HG02885 (cell line): ENCODE measurements around the gene TMEM38A.
"Not testable (repeated sequence)": the region's sequence is repeated elsewhere in the genome, so short reads cannot be mapped to it uniquely, and the experiment has no call there.

Experiments
- ATAC-seq: cut with Tn5 transposase; IDR thresholded peaks from one replicate; pipeline ENCODE4 v1.9.1; 2021; ENCODE audit warnings: mild to moderate bottlenecking; ENCODE audit not compliant: unreplicated experiment, poor library complexity

The TMEM38A gene

DNA sequence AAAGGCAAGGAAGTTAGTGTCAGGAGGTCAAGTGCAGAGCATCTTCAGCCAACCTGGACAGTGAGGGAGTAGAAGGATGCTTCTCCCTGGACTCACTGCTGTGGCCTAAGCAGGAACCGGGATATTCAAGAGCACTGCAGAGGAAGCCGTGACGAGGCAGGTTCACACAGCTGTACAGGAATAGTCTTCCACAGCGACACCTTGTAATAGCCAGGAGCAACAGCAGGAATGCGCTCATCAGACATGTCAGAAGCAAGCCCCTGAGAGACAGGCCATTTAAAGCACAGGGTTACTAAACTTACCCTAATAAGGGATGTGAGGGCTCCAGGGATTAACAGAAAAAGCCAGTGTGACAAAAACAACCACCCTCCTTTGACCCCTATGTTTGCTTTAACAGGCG is 29.5 kb upstream of the TMEM38A start:
- no peak for ATAC-seq

- no peak for ATAC-seq
Observed at GRCh38 chr19:16637535-16637934, 23.4 kb upstream of the TMEM38A start.

GRCh38 chr19:16638666-16639065 is 22.3 kb upstream of the TMEM38A start:
- ATAC-seq = no peak

DNA sequence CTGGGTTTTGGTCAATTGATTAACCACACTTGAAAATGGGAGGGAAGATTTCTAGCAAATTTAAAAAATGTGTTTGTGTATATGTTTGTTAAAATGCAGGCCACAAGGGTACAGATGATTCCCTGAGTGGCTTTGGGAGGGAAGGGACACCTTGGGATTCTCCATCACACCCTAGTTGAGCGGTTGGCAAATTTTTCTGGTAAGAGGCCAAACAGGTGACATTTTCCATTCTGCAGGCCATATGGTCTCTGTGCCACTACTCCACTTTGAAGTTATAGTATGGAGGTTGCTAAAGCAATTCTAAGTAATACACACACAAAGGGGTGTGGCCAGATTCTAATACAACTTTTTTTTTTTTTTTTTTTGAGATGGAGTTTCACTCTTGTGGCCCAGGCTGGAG is 20.0 kb upstream of the TMEM38A start:
- ATAC-seq = no peak

- ATAC-seq = no peak
Observed at GRCh38 chr19:16641695-16642094, 19.2 kb upstream of the TMEM38A start.

GRCh38 chr19:16645140-16645539 is 15.8 kb upstream of the TMEM38A start:
- no peak for ATAC-seq

GRCh38 chr19:16649734-16650133 is 11.2 kb upstream of the TMEM38A start:
- no peak for ATAC-seq

DNA sequence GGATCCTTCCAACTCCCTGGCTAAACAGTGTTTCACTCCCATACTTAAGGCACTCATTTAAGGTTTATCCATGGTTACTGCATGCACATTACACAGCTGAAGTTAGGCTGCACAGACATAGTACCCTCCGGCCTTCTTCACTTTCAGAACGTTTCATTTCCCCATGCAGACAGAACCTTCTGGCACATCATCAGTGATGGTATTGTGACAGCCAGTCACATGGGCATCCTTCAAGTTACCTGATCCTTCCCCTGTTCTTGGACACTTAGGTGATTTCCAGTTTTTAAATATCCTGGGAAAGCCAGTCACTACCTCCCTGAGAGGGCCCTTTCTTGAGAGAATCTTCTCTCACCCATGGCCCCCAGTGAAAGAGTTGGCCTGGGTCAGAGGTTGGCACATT is 10.1 kb upstream of the TMEM38A start:
- no peak for ATAC-seq

DNA sequence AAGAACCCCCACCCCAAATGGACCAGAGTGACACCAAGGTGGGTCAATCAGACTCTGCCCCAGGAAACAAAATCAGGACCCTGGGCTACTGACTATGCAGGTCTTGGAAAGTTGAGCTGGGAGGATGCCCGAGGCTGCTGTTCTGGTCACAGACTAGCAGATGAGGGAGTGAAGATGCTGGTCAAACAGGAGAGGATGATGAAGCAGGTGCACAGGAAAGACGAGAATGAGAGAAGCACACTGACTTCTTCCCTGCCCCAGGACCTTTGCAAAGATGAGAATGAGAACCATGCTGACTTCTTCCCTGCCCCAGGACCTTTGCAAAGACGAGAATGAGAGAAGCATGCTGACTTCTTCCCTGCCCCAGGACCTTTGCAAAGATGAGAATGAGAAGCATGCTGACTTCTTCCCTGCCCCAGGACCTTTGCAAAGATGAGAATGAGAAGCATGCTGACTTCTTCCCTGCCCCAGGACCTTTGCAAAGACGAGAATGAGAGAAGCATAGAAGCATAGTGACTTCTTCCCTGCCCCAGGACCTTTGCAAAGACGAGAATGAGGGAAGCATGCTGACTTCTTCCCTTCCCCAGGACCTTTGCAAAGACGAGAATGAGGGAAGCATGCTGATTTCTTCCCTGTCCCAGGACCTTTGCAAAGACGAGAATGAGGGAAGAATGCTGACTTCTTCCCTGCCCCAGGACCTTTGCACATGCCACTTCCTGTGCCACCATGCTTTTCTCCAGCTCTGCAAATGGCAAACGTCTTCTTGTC is 9.3 kb upstream of the TMEM38A start:
- ATAC-seq = not testable (repeated sequence)

DNA sequence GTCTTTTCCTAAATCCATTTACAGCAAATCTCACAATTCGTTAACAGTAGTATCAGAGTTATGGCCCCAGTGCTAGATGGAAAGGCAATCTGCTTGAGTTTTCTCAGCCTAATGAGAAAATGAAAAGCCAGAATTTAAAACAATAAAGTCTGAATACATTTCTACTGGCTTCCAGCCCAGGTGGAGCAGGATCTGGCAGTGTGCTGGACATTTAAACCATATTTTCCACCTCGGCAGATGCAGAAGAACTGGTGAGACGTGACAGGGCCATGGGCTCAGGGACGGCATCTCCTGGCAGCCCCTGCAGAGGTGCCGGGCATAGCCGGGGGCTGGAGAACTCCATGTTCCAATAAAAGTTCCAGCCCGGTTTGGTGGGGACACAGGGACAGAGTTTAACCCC is 8.1 kb upstream of the TMEM38A start:
- ATAC-seq = no peak

DNA sequence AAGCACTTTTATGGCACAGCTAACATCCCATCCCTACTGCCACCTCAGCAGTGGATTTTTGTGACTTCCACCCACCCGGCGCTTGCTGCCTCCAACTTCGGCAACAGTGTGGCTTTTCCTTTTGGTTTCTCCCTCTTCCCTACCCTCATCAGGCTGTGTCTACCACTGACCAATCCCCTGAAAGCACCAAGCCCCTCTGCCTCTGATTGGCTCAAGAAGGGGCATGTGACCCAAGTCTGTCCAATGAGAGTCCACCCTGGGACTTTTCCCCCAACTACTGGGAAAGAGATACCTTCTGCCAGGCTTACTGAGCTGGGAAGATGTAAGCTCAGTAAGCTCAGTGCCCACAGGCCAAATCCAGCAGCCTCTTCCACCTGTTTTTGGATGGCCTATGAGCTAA is 6.8 kb upstream of the TMEM38A start:
- no peak for ATAC-seq

- no peak for ATAC-seq
Observed at GRCh38 chr19:16654627-16655026, 6.3 kb upstream of the TMEM38A start.

- no peak for ATAC-seq
Observed at GRCh38 chr19:16655727-16656126, 5.2 kb upstream of the TMEM38A start.

DNA sequence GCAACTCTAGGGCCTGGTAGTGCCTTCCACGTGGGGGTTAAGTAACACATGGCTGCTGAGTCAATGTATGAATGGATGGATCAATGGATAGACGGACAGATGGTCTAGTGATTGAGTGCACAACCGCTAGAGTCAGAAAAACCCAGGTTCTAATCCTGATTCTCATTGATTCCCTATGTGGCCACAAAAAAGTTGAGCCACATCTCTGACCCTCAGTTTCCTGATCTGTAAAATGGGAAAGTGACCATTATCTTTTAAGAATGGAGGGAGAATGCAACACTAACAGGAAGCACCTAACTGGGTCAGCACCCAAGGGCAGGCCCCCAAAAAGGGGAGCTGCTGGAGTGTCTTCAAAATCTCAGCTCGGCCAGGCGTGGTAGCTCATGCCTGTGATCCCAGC is 3.6 kb upstream of the TMEM38A start:
- ATAC-seq = no peak

GRCh38 chr19:16659464-16659831 is 1.5 kb upstream of the TMEM38A start:
- ATAC-seq = no peak

DNA sequence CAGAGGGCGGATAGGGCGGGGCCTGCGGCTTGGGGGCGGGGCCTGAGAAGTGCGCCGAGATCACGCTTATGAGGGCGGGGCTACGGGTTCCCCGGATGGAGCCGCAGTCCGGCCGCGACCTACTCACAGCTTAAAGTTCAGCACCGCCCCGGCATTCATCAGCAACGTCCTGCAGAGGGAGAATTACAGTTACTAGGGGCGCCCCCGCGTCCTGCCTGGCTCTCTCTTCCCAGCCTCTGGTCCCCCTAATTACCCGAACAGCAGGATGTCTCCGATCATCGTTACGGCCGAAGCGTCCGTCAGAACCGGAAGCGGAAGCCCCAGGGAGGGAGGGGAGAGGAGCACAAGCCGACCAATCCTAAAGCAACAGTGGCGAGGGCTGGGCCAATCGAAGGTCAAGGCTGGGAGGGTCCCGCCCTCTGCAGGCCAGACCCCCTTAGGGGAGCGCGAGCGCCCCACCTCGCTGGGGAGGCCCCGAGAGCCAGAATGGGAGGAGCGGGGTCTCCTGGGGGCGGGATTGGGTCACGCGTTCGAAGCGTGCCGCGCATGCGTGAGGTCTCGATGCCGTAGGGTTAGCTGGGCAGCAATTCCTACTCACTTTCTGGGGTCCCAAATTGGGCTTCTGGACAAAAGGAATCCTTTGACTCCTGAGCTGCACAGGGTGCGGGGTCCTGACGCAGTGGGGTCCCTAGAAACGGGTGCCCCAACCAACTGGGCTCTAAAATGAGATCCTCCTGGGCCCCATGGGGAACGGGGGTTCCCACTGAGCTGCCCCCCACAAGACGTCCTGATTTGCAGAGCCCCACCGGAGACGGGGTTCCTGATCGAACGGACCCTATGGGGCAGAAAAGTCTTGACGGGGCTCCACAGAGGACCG is 869 bp upstream of the TMEM38A start, which contains the start of gene SMIM7:
Gene SMIM7, minus strand, starts transcription at position 313 of the 877 bp plus-strand sequence. Its CDS starts 34 bp downstream, at position 279.
- ATAC-seq = peak; percentile 91

DNA sequence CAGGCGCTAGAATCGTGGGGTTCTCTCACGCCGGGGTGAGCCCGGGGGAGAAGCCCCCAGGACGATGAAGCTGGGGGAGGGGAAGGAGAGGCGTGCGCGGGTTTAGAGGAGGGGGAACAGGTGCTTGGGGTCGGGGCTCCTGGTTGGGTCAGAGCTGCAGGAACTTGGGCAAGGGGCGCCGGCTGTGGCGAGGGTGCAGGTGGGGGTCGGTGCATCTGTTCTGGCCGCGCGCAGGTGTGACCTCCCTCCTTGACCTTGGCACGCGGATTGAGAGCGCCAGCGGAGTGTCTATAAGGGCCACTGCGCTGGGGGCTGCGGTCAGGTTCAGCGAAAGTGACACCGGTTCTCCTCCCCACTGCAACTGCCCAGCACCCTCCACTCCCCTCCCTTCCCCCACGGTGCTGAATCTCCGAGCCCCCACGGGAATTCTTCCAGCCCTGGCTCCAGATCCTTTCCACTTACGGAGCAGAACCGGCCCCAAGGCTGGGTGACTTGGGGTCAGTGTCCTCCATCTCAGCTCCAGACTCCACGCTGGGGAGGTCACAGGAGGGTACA is 618 bp downstream of the TMEM38A start:
- peak; percentile 20 for ATAC-seq

- no peak for ATAC-seq
Observed at GRCh38 chr19:16668176-16668575, 7.2 kb downstream of the TMEM38A start.

- ATAC-seq = not testable (repeated sequence)
Observed at GRCh38 chr19:16668702-16669101, 7.8 kb downstream of the TMEM38A start.

DNA sequence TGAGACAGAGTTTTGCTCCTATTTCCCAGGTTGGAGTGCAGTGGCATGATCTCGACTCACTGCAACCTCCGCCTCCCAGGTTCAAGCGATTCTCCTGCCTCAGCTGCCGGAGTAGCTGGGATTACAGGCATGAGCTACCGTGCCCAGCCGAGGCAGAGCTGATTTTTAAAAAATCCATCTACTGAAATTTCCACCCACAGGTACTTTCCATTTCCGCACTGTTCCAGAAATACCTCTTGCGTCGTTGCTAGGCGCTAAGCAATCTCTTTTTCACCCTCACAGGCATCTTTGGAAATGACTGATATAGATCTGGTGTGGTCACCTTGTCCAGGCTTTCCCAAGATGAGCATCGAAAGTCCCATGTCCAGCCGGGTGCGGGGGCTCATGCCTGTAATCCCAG is 9.4 kb downstream of the TMEM38A start:
- no peak for ATAC-seq

DNA sequence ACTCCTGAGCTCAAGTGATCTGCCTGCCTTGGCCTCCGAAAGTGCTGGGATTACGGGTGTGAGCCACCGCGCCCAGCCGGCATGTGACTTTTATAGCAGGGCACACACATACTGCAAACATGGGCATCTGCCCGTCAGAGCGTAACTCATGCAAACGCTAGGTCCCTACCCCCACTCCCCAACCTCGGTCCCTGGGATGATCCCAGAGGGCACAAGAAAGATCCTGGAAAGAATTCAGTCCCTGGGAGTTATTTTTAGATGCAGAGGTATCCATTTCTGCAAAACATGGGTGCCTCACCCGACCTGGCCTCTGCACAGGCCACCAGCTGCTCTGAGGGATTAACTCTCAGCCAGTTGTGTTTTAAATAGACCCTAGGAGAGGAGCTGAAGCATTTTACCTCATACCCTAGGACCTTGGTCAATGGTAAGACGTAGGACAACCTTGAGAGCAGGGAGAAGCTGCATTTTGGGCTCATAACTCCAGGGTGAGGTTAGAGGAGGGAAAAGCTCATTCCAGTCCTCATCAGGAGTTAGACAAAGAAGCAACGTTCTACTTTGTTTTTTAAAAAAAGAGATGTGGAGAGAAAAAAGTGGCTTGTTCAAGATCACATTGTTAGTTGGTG is 10.8 kb downstream of the TMEM38A start:
- no peak for ATAC-seq
